HG03025 (cell line): Measurements from ENCODE around the gene PMVK.

ENCODE experiments used
- ATAC-seq: cut with Tn5 transposase; IDR thresholded peaks from one replicate; pipeline ENCODE4 v1.9.1; 2021; ENCODE audit warnings: mild to moderate bottlenecking, moderate library complexity; ENCODE audit not compliant: unreplicated experiment, low FRiP score

Gene PMVK

DNA sequence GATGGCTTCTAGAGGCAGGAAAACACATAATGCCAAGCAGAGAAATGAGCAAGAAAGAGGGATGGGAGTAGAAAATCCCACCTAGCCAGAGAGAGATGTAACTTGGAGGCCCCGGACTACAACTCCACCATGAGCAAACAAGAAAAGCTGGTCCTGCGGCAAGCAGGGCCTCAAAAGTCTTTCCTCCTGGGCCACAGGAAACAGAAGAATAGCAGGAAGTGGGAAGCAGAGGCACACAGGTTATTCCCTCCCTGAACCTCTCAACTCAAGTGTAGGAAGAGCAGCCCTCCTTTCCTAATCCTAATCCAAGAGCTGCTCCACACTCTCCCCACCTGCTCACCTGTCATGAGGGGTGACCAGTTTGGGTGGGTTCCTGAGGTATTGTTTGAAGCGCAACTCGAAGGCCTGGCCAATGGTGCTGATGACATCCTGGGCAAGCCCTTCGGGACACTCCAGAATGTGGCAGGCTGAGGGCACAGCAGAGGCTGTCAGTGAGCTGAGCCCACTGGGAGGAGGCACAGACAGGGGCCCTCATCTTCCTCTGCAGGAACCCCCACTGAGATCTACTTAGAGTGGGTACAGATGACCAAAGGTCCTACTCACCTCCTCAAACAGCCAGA lies 30.9 kb upstream of the PMVK start:
- no peak for ATAC-seq

DNA sequence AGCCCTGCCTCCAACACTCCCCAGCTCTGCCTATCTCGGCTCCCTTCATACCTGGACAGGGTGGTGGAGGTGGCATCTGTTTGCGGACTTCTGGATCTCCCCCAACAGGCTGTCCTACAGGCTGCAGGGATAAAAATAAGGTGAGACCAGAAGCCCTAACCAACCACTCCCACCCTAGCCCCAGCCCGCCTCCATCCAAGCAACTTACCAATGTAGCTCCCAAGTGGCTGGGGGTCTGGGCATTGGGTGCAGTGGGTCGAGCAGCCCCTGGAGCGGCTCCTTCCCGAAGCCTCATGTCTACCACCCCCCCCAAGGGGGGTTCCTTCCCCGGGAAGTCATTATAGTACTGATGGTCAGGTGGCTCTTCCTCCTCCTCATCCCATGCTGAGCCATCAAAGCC lies 29.6 kb upstream of the PMVK start:
- no peak for ATAC-seq

DNA sequence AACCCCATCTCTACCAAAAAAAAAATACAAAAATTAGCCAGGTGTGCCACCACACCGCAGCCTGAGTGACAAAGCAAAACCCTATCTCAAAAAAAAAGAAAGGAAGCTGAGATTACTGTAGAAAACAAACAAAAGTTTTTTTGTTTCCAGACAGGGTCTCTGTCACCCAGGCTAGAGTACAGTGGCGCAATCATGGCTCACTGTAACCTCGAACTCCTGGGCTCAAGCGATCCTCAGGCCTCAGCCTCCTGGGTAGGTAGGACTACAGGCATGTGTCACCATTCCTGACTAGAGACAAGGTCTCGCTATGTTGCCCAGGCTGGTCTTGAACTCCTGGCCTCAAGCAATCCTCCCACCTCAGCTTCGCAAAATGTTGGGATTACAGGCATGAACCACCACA lies 27.8 kb upstream of the PMVK start:
- no peak for ATAC-seq

- no peak for ATAC-seq
Measured at GRCh38 chr1:154963643-154964042, 27.1 kb upstream of the PMVK start.

- no peak for ATAC-seq
Measured at GRCh38 chr1:154962795-154963330, 26.3 kb upstream of the PMVK start.

GRCh38 chr1:154962156-154962749 lies 25.7 kb upstream of the PMVK start:
- ATAC-seq = peak; percentile 14

- ATAC-seq = peak; percentile 72
Measured at GRCh38 chr1:154961207-154962155, 25.0 kb upstream of the PMVK start, which contains the start of gene PYGO2. Gene PYGO2 (minus strand): TSS chr1:154961782. CDS start chr1:154961576, 206 bp downstream.

DNA sequence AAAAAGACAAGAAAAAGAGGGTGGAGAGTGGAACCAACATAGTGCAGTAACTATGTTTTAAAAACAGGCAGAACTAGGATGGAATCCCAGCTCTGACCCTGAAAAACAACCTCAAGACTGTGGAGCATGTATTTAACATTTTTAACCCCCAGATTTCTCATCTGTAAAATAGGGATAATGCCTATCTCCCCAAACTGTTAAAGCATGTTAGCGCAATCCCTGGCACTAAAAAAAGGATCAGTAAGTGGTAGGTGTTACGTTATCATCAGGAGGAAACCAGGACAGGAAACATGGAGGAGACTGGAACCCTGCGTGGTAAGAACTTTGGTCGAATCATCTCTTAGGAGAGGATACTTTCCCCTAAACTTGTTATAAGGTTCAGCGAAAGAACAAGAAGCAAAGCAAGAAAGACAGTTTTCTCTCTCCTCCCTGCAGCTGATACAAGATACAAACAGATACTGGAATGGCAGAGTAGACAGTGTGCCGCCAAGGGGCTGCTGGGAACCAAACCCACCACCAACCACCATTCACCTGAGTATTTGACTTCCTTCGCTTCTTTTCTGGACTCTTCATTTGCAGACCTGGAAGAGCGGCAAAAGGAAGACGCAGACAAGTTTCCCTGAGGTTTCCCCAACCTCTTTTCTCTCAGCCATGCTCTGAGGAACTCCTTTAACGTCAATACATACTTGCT lies 24.1 kb upstream of the PMVK start:
- ATAC-seq = no peak

GRCh38 chr1:154959426-154959780 lies 22.9 kb upstream of the PMVK start:
- ATAC-seq = no peak

- ATAC-seq = no peak
Measured at GRCh38 chr1:154958681-154959425, 22.3 kb upstream of the PMVK start.

DNA sequence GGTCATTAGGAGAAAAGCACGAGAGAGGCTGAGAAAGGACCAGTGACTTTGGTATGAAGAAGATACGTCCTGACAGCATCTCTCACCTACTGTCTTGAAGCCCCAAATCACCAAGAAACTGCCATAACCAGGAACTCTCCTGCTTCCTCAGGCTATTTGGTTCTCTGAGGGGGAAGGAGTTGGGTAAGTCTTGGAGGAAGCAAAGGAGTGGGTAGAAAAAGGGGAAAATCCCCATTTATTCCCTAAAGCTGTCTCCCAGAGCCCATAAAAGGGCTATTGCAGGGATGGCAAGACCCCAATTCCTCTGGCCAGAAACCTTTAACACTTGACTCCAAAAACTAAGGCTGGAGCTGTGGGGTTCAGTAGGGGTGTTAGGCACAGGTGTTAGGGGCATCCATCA lies 21.5 kb upstream of the PMVK start:
- no peak for ATAC-seq

- no peak for ATAC-seq
Measured at GRCh38 chr1:154957091-154957657, 20.7 kb upstream of the PMVK start.

DNA sequence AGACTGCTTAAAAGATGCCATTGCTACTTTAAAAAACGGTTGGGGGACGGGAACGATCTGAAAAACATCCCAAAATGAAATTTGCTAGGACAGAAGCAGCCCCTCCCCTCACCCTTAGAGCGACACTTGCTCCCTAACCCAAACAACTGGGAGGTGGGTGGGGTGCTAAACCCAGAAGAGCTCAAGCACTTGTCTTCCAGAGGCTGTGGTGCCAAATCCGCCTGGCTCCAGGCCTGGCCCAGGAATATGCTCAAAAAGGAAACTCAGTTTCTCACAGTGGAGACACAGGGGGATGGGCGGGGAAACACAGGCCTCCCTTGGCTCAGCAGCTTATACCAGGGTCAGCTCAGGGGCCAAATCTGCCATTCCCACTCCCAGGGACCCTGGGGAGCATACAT lies 20.0 kb upstream of the PMVK start:
- no peak for ATAC-seq

DNA sequence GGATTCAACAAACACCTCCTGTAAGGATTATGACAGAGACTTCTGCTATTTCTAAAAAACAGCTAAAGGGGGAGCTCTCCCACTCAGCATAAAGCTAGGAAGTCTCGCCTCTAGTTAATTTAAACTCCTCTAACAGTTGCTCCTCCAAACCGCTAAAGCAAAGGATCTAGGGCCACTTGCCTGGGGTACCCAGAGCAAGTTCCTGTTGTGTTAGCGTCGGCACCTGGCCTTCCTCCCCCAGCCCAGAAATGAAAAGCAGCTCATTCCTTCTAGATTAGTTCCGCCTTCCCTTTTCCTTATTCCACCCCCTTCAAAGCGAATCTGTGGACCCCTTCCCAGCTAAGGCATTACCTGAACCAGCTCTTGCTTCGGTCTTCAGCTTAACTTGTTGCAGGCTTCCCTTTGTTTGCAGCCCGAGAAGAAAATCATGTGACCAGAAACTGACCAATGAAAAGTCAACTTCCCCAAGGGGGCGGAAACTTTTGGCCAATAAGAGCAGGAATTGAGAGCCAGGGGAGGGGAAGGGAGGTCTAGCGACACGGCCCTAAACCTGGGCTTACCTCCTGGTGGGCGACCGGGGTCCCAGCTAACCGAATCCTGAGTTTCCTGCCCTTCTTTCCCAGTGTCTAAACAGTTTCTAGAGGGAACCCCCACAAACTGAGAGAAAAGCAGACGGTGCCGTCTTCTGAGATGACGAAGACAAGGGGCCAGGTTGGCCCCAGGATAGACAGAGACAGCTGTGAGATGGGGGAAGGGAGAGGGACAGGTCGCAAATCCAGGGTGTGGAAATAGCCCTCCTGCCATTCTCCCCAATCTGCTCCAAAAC lies 19.4 kb upstream of the PMVK start, which contains the start of gene PBXIP1:
TSS of gene PBXIP1 (minus strand) at position 382 of the 826 bp plus-strand sequence. CDS start 2,378 bp downstream, outside the sequence.
- peak; percentile 61 for ATAC-seq

DNA sequence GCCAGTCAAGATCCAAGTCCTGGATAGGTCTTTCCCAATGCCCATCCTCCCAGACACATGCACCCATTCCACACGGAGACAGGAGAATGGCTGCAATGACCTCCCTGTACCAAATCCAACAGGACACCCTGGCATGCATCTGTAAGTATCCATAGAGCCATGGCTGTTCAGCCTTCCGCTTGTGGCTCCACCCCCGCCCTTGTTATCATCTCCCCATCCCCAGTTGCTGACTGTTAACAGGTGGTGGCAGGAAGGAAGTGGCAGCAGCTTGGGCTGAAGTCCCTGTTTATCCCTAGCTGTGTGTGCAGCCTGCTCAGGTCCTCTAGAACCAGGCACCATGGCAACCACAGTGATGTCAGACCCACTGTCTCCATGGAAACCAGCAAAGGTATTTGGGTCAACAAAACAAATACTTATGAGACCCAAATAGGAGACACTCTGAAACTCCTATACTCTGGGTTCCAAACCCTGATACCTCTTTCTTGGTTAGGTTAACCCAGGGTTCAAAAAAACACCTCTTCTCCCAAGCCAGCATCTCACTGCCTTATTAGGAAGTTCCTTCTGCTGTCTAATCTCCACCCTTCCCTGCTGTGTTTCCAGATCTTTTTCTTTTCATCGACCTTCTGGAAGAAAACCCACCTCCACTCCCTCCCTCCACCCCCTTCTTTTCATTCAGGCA lies 18.7 kb upstream of the PMVK start:
- no peak for ATAC-seq

DNA sequence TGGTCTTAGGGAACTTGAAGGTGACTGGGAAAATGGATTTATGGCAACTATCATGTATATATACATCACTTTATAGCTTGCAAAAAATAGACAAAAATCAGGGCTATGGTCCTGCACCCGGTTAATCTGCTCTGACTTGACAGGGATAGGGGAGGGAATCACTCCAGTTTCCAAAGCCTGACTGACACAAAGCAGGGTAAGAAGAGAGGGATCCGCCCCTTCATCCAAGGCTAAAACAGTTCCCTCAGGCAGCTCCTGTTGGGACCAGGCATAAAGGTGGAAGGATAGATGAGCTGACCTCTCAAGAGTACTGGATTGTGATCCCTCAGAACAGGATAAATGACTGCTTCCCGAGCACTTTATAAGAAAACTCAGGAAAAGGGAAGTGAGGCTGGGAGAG lies 18.0 kb upstream of the PMVK start:
- no peak for ATAC-seq

- no peak for ATAC-seq
Measured at GRCh38 chr1:154953611-154954038, 17.1 kb upstream of the PMVK start.

GRCh38 chr1:154952664-154953063 lies 16.1 kb upstream of the PMVK start:
- no peak for ATAC-seq
